GM15510 (cell line): Measurements from ENCODE around the gene COL9A2.

Experiments used
- POLR2A ChIP-seq: IDR thresholded peaks from 3 replicates; pipeline ENCODE4 v1.6.1; 2011; ENCODE audit warnings: borderline replicate concordance; ENCODE audit not compliant: insufficient read length; ENCODE audit errors: extremely low read depth

COL9A2 gene

DNA sequence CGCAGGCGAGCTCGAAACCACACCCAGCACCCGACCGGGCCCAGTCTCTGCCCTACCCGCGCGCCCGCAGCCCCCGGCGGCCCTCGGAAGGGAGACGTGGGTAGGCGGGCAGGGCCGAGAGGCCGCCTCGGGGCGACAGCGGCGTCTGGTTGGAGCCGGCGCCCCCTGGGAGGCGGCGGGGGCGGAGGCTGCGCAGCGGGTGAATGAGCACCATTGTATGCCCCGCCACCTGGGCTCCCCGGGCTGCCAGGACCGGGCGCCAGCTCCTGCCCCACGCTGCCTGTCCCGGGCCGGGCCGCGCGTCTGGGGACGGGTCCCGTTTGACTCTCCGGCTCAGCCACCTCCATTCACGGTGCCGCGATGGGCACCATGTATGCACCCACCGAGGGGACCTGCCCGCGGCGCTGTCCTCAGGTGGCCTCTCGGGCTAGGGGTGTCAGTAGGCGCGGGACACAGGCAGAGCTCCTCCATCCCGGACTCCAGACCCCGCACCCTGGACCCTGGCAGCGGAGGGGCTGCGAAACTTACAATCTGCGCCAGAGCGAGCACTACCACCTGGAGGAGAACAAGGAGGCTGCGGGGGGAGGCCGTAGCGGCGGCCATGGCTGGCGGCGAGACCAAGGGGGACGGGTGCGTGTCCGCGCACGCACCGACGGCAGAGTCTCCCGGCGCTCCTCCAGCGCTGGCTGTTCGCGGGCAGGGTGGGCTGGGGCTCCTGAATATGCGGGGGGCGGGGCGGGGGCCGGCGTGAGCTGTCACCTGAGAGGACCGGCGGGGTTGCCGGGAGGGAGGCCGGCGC lies at the start of gene COL9A2:
TSS of gene COL9A2 (minus strand) at position 692 of the 799 bp plus-strand sequence. CDS start at position 603, 89 bp downstream.
- TF ChIP-seq POLR2A = no peak

GRCh38 chr1:40363721-40364120 lies 46.6 kb upstream of the COL9A2 start:
- no peak for TF ChIP-seq POLR2A

DNA sequence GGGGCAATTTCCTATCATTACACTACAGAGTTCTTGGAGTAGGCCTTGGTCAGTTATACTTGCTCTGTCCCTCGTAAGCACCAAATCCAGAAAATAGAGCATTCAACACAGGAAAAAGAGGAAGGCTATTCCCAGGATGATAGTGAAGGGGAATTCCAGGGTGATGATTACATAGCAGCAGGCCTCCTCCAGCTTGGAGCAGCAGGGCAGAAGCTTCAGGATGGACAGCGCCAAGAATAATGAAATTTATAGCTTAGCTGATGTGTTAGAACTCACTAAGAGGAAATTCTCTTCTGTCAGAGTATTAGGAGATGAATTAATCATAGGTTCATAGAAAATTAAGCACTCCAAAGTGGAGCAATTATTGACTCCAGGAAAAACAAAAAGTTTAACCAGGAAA lies 45.6 kb upstream of the COL9A2 start:
- TF ChIP-seq POLR2A = no peak

DNA sequence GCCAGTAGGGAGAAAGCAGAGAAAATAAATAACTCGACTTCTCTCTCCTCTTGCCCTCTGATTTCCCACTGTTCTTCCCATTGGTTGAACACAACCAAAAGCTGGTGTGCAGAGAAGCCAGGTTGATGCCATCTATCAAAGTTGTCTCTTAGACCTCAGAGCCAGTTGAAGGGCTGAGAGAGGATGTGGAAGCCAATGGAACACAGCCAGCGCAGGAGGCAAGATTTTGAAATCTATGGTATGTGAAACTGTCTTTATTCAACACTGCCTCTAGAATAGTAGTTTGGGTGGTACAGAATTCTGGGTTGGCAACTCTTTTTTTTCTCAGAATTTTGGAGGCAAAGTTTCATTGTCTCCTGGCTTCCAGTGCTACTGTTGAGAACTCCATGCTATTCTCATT lies 45.1 kb upstream of the COL9A2 start:
- no peak for TF ChIP-seq POLR2A

- no peak for TF ChIP-seq POLR2A
Measured at GRCh38 chr1:40361637-40362036, 44.6 kb upstream of the COL9A2 start.

GRCh38 chr1:40361201-40361600 lies 44.1 kb upstream of the COL9A2 start:
- no peak for TF ChIP-seq POLR2A

DNA sequence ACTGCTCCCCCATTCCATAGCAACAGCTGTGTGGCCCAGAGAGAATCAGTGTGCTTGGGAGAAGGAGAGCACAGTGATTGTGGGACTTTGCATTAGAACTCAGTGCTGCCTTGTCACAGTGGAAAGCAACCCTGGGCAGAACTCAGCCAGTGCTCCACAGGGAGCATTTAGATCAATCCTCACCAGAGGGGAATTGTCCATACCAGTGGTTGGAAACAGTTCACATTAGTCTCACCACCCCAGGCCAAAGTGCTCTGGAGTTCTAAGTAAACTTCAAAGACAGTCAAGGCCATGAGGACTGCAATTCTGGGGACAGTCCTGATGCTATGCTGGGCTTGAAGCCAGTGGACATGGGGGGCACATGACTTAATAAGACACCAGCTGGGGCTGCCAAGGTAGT lies 43.5 kb upstream of the COL9A2 start:
- no peak for TF ChIP-seq POLR2A

- TF ChIP-seq POLR2A = no peak
Measured at GRCh38 chr1:40357625-40358024, 40.5 kb upstream of the COL9A2 start.

GRCh38 chr1:40353082-40353481 lies 36.0 kb upstream of the COL9A2 start:
- no peak for TF ChIP-seq POLR2A

- no peak for TF ChIP-seq POLR2A
Measured at GRCh38 chr1:40352126-40352525, 35.0 kb upstream of the COL9A2 start.

DNA sequence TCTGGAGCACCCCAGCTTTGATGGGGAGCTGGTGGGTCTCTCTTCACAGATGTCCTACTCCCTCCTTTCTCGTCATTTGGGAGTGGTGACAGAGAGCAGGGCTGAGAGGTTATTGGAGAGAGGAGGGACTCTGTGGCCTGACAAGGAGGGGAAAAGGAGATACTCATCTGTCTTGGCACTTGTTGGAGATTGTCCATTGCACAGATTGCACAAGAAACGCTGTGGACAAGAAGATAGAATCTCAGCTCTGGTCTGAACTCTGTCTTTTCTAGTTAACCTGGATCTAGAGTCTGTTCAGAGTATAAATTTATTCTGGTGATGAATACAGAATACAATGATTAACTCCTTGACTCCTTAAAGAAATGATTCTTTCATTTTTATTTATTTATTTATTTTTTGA lies 34.0 kb upstream of the COL9A2 start:
- TF ChIP-seq POLR2A = no peak

DNA sequence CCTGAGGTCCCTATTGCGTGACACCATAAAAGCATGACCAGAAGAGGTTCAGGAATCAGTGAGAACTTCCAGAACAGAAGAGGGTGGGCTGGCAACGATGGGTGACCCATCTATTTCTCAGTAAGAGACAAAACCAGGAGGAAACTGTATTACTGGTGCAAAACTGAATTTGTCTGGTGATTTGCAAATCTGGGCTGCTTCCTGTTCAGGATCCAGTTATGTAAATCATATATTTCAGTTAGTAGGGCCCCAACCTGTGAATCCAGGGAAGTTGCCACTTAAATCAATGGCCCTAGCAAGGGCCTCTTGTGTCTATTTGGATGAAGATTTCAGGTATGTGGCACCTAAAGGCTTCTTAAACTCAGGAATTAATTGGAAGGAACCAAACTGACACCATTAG lies 33.3 kb upstream of the COL9A2 start:
- no peak for TF ChIP-seq POLR2A

GRCh38 chr1:40344597-40344996 lies 27.5 kb upstream of the COL9A2 start:
- no peak for TF ChIP-seq POLR2A

GRCh38 chr1:40341491-40342380 lies 24.6 kb upstream of the COL9A2 start:
- no peak for TF ChIP-seq POLR2A
